Tracheal epithelial cell (primary cell): Measurements from ENCODE around the gene EGR4. TPM values are rescaled to one million over a fixed set of nuclear protein-coding genes. Genes with fewer than 3 reads are reported as not detected.

Experiments
- total RNA-seq: library from RNA; depleted of rRNA; stranded (reverse); fragments of >200 nt; gene quantifications from 2 replicates; pipeline ENCODE4 v1.2.1, GENCODE V29; 2014

EGR4 gene
- total RNA-seq: not detected in 2 replicates

DNA sequence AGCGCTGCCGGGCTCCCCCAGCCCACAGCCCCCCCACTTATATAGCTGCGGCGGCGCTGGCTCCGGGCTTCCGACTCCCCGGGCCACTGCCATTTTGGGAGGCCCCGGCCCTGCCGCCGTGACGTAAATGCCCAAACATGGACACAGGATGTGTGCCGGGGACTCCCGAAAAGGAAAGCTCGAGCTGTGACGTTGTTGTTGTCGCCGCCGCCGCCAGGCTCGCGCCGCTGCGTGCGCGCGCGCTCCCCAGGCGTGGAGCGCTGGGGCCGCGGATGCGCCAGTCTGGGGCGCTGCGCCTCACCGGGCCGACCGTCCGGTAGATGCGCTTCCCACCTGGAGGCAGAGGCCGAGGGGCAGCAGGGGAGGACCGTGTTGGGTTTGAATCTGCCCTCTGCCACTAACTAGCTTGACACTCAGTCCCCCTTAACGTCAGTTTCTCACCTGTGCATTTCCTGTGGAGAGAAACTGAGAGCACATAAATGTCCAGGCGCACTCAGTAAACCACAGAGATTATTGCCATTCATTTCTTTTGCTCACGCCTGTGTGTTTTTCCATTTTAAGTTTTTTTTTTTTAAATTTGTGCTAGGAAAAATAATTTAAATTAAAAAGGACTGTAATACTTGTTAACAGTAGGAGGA is at the start of gene EGR4:
Gene EGR4 (minus strand): TSS at position 15 of the 638 bp plus-strand sequence. CDS start 231 bp downstream, outside the sequence.

DNA sequence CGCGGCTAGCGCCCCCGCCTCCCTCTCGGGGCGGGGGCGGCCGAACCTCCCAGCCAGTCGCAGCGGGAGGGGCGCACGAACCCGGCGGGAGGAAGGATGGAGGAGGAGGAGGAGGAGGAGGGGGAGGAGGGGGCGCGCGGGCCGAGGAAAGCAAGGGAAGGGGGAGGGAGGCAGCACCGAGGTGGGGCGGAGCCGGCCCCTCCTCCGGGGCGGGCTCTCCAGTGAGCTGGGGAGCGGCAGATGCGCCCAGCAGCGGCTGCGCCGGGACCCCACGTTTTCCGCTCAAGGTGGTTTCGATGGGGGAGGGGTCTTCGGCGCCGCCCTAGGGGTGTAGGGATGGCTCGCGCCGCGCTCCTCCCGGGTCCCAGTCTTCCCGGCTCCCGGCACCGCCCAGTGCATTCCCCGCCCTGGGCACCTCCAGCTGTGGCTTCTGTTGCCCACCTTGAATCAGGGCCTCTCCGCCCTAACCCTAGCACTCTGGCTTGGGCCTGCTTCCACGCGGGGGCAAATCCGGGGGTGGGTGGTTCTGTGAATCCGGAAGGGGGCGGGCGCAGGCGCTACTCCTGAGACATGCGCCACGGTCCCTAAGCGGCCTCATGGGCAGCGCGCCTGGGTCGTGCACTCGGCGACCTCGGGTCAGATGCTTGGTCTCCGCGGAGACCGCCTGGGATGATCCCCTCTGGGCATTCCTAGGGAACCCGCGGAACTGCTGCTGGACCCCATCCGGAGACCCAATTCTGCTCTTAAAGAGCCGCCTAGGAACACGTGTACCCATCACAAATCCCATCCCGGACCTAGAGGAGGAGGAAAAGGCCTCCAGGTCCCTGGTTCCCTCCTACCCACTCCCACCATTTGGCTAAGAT is 8.8 kb downstream of the EGR4 start, which contains the start of gene FBXO41:
Gene FBXO41 (minus strand): TSS at position 183 of the 863 bp plus-strand sequence. CDS start 14,848 bp downstream, outside the sequence.

Other genes with a start within 250 kb of the EGR4 start
- 7.5 and 8.7 TPM in 2 replicates for gene SFXN5, start 221.8 kb downstream of the EGR4 start, total RNA-seq
- 35.8 and 45.3 TPM in 2 replicates for gene RAB11FIP5, start 180.6 kb downstream of the EGR4 start, total RNA-seq
- not detected in 2 replicates for gene NOTO, start 91.0 kb downstream of the EGR4 start, total RNA-seq
- 21.9 and 27.5 TPM in 2 replicates for gene SMYD5, start 79.3 kb downstream of the EGR4 start, total RNA-seq
- gene PRADC1, start 60.3 kb downstream of the EGR4 start, total RNA-seq: 4.9 and 8.0 TPM in 2 replicates
- gene CCT7, start 59.2 kb downstream of the EGR4 start, total RNA-seq: 351 and 397 TPM in 2 replicates
- gene FBXO41, start 9.1 kb downstream of the EGR4 start, total RNA-seq: 2.8 and 3.9 TPM in 2 replicates
- gene ALMS1, start 92.3 kb upstream of the EGR4 start, total RNA-seq: 7.7 and 8.7 TPM in 2 replicates